Measurements from ENCODE around the gene FARS2. TPM values are rescaled to one million over a fixed set of nuclear protein-coding genes. Genes with fewer than 3 reads are reported as not detected.

FARS2 gene
- polyA plus RNA-seq, 1 of the 3 experiments (the other 2 are of a cell fraction) = 12.5 TPM

- peaks cover 3% of the 10 kb centered on the region for H3F3A ChIP-seq (replicated peaks; ENCODE audit: insufficient read depth)
- CTCF ChIA-PET = interaction anchor here (0.9 to 1.1 kb wide), 2 partner anchors 11 to 265 kb away, joined by 4 to 5 read pairs; no protein-coding TSS in a partner anchor
These were observed 474.9 kb downstream of the FARS2 start for GRCh38 chr6:5736016-5736738.

GRCh38 chr6:5737460-5737859, 476.1 kb downstream of the FARS2 start:
- TF ChIP-seq CHD2 (IDR thresholded peaks at IDR 0.05; ENCODE audit: low read length, partially characterized antibody) = no peak
- TF ChIP-seq, protein P1, sequence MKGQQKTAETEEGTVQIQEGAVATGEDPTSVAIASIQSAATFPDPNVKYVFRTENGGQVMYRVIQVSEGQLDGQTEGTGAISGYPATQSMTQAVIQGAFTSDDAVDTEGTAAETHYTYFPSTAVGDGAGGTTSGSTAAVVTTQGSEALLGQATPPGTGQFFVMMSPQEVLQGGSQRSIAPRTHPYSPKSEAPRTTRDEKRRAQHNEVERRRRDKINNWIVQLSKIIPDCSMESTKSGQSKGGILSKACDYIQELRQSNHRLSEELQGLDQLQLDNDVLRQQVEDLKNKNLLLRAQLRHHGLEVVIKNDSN (IDR thresholded peaks at IDR 0.05; ENCODE audit: borderline replicate concordance, low read depth) = 0 out of 2 replicates have a peak, but pooled peaks have one; percentile 21
- H3K36me3 ChIP-seq (replicated peaks in 1 of 2; ENCODE audit: control insufficient read depth in 1 of 2, insufficient read depth in 2 of 2, low read length in 1 of 2) = no peaks in the 10 kb centered on the region
- no peak overlapping the region for H3K9ac ChIP-seq
- ChIA-PET POLR2A (no interaction called here), CTCF (no interaction called here)
- no peak for DNase-seq
- no peak overlapping the region for H3K4me2 ChIP-seq
- H3K27me3 ChIP-seq (ENCODE audit: insufficient read depth) = no peaks in the 10 kb centered on the region
- no peaks in the 10 kb centered on the region for H3K9me2 ChIP-seq
- 93% methylated on average over 4 of the region's 4 CpGs for WGBS (ENCODE audit: low lambda C conversion rate)
- no peaks in the 10 kb centered on the region for H3K9me3 ChIP-seq
- H3K4me1 ChIP-seq (ENCODE audit: control insufficient read depth in 1 of 2, insufficient read depth in 2 of 2, low read depth in 1 of 2, low read length in 1 of 2) = no peaks in the 10 kb centered on the region; a peak in 1 of 4 replicates
- H3K4me3 ChIP-seq (ENCODE audit: low read depth in 2 of 2, low read length in 1 of 2) = no peak overlapping the region
- no peaks in the 10 kb centered on the region for H4K20me1 ChIP-seq (ENCODE audit: insufficient read depth)
- H3K27ac ChIP-seq (ENCODE audit: low read depth in 2 of 2, low read length in 1 of 2) = no peak overlapping the region
- H3K79me2 ChIP-seq (ENCODE audit: insufficient read depth) = no peaks in the 10 kb centered on the region
- H2AFZ ChIP-seq (ENCODE audit: low read depth) = no peak overlapping the region
- peaks cover 3% of the 10 kb centered on the region for H3F3A ChIP-seq (replicated peaks; ENCODE audit: insufficient read depth)

More at GRCh38 chr6:5736016-5736738, 474.9 kb downstream of the FARS2 start:
- H3K36me3 ChIP-seq (replicated peaks in 1 of 2; ENCODE audit: control insufficient read depth in 1 of 2, insufficient read depth in 2 of 2, low read length in 1 of 2) = no peaks in the 10 kb centered on the region
- TF ChIP-seq MEF2A (IDR thresholded peaks at IDR 0.05; ENCODE audit: borderline replicate concordance, low read depth) (no peak), USF2 (IDR thresholded peaks at IDR 0.05; ENCODE audit: borderline replicate concordance, low read depth, low read length) (no peak), MAX (IDR thresholded peaks at IDR 0.05; ENCODE audit: low read depth) (no peak), FOSL2 (IDR thresholded peaks at IDR 0.05; ENCODE audit: borderline replicate concordance, low read depth) (no peak), CHD2 (IDR thresholded peaks at IDR 0.05; ENCODE audit: low read length, partially characterized antibody) (no peak), NRF1 (IDR thresholded peaks at IDR 0.05; ENCODE audit: low read depth, low read length) (no peak), TEAD4 (IDR thresholded peaks at IDR 0.05; ENCODE audit: borderline replicate concordance, insufficient read depth) (no peak), EP300 (IDR thresholded peaks at IDR 0.05; ENCODE audit: borderline replicate concordance in 1 of 2, low read depth in 1 of 2, low read length in 1 of 2) (no peak), RCOR1 (IDR thresholded peaks at IDR 0.05; ENCODE audit: low read length) (no peak), YY1 (IDR thresholded peaks at IDR 0.05; ENCODE audit: low read depth) (no peak), PBX3 (IDR thresholded peaks at IDR 0.05) (no peak)
- TF ChIP-seq, protein P1 (IDR thresholded peaks at IDR 0.05; ENCODE audit: borderline replicate concordance, low read depth) = no peak
- H3K79me2 ChIP-seq (ENCODE audit: insufficient read depth) = no peaks in the 10 kb centered on the region
- no peak overlapping the region for H2AFZ ChIP-seq (ENCODE audit: low read depth)
- no peaks in the 10 kb centered on the region for H3K9me2 ChIP-seq
- no peak overlapping the region for H3K27ac ChIP-seq (ENCODE audit: low read depth in 2 of 2, low read length in 1 of 2)
- H3K4me3 ChIP-seq (ENCODE audit: low read depth in 2 of 2, low read length in 1 of 2) = no peak overlapping the region
- WGBS (ENCODE audit: low lambda C conversion rate) = 85% methylated on average over 3 of the region's 5 CpGs
- DNase-seq = no peak
- no peaks in the 10 kb centered on the region for H4K20me1 ChIP-seq (ENCODE audit: insufficient read depth)
- H3K9me3 ChIP-seq = no peaks in the 10 kb centered on the region
- POLR2A ChIA-PET = no interaction called here
- H3K27me3 ChIP-seq (ENCODE audit: insufficient read depth) = no peaks in the 10 kb centered on the region
- H3K4me2 ChIP-seq = no peak overlapping the region
- no peak overlapping the region for H3K9ac ChIP-seq
- H3K4me1 ChIP-seq (ENCODE audit: control insufficient read depth in 1 of 2, insufficient read depth in 2 of 2, low read depth in 1 of 2, low read length in 1 of 2) = no peaks in the 10 kb centered on the region; a peak in 1 of 4 replicates
